Stimulated activated memory B cell treated with anti-CD40 and anti-IgM and Interleukin-4, amounts not matched to agents 10 μg/mL and 1 μg/mL and 100 μg/mL, for 72 hours (primary cell): ENCODE measurements around the gene HSD17B2.
A peak's percentile ranks its signal among the peaks of the same experiment; 100 is the strongest.

Experiments used
- ATAC-seq: fragments of 150-1000 bp; cut with Tn5 transposase; 2 replicates; pipeline ENCODE4 v1.10.0; 2021
- H3K27ac Mint-ChIP-seq: one replicate; pipeline ENCODE4 v1.8.0; 2022; ENCODE audit warnings: mild to moderate bottlenecking, mixed read lengths
- H3K27me3 Mint-ChIP-seq: one replicate; pipeline ENCODE4 v1.8.0; 2022; ENCODE audit warnings: mixed read lengths
- H3K36me3 Mint-ChIP-seq: one replicate; pipeline ENCODE4 v1.8.0; 2022; ENCODE audit warnings: mixed read lengths
- H3K4me1 Mint-ChIP-seq: one replicate; pipeline ENCODE4 v1.8.0; 2022; ENCODE audit warnings: mixed read lengths
- H3K4me3 Mint-ChIP-seq: one replicate; pipeline ENCODE4 v1.8.0; 2022; ENCODE audit warnings: mild to moderate bottlenecking, moderate library complexity, mixed read lengths
- H3K9me3 Mint-ChIP-seq: one replicate; pipeline ENCODE4 v1.8.0; 2022; ENCODE audit warnings: mixed read lengths

HSD17B2 gene

GRCh38 chr16:82010649-82011048 lies 24.4 kb upstream of the HSD17B2 start:
- Mint-ChIP-seq H3K27ac (peak overlapping the region; percentile 78), H3K4me3 (peak overlapping the region; percentile 82), H3K9me3 (peaks cover 6% of the 10 kb centered on the region), H3K4me1 (peaks cover 17% of the 10 kb centered on the region), H3K27me3 (no peaks in the 10 kb centered on the region), H3K36me3 (peaks cover 36% of the 10 kb centered on the region)
- no peak for ATAC-seq

GRCh38 chr16:82011199-82011641 lies 23.8 kb upstream of the HSD17B2 start, which contains the start of gene SDR42E1:
Gene SDR42E1, minus strand, starts transcription at chr16:82011470. Its CDS starts 10,612 bp downstream, at chr16:82000858.
- ATAC-seq: peak; percentile 97
- peak within 1 kb of the TSS; percentile 78 for H3K27ac Mint-ChIP-seq
- H3K4me3 Mint-ChIP-seq: peak within 1 kb of the TSS; percentile 82
- peaks cover 32% of the 10 kb centered on the region for H3K36me3 Mint-ChIP-seq
- peaks cover 17% of the 10 kb centered on the region for H3K4me1 Mint-ChIP-seq
- peaks cover 6% of the 10 kb centered on the region for H3K9me3 Mint-ChIP-seq
- H3K27me3 Mint-ChIP-seq: no peaks in the 10 kb centered on the region

GRCh38 chr16:82013139-82013538 lies 21.9 kb upstream of the HSD17B2 start:
- ATAC-seq: peak; percentile 53
- peaks cover 17% of the 10 kb centered on the region for H3K36me3 Mint-ChIP-seq
- no peak overlapping the region for H3K4me3 Mint-ChIP-seq
- peaks cover 2% of the 10 kb centered on the region for H3K27me3 Mint-ChIP-seq
- peaks cover 17% of the 10 kb centered on the region for H3K4me1 Mint-ChIP-seq
- no peak overlapping the region for H3K27ac Mint-ChIP-seq
- H3K9me3 Mint-ChIP-seq: peaks cover 4% of the 10 kb centered on the region

- H3K27ac Mint-ChIP-seq: no peak overlapping the region
- no peak overlapping the region for H3K4me3 Mint-ChIP-seq
- no peaks in the 10 kb centered on the region for H3K36me3 Mint-ChIP-seq
- H3K9me3 Mint-ChIP-seq: no peaks in the 10 kb centered on the region
- H3K27me3 Mint-ChIP-seq: peaks cover 28% of the 10 kb centered on the region
- H3K4me1 Mint-ChIP-seq: peaks cover 7% of the 10 kb centered on the region
- no peak for ATAC-seq
Measured at GRCh38 chr16:82016263-82016662, 18.8 kb upstream of the HSD17B2 start.

DNA sequence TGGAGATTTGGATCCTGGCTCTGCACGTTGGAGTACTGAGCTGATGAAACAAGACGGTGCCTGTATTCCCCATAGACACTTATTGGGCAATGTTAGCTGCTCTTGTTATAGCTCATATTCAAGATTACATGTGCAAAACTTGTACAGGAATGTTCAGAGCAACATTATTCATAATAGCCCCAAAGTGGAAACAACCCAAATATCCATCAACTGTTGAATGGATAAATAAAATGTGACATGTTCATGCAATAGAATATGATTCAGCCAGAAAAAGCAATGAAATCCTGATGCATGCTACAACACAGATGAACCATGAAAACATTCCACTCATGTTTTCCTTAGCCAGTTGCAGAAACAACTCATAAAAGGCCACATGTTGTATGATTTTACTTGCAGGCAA lies 18.1 kb upstream of the HSD17B2 start:
- Mint-ChIP-seq H3K27ac (no peak overlapping the region), H3K9me3 (no peaks in the 10 kb centered on the region), H3K36me3 (no peaks in the 10 kb centered on the region), H3K27me3 (peaks cover 31% of the 10 kb centered on the region), H3K4me1 (no peaks in the 10 kb centered on the region), H3K4me3 (no peak overlapping the region)
- no peak for ATAC-seq

- Mint-ChIP-seq H3K27me3 (peaks cover 31% of the 10 kb centered on the region), H3K4me1 (no peaks in the 10 kb centered on the region), H3K36me3 (no peaks in the 10 kb centered on the region), H3K9me3 (no peaks in the 10 kb centered on the region), H3K27ac (no peak overlapping the region), H3K4me3 (no peak overlapping the region)
- no peak for ATAC-seq
Measured at GRCh38 chr16:82017911-82018568, 17.0 kb upstream of the HSD17B2 start.

- Mint-ChIP-seq H3K36me3 (no peaks in the 10 kb centered on the region), H3K27ac (no peak overlapping the region), H3K9me3 (no peaks in the 10 kb centered on the region), H3K27me3 (peaks cover 46% of the 10 kb centered on the region), H3K4me3 (no peak overlapping the region), H3K4me1 (no peaks in the 10 kb centered on the region)
- ATAC-seq: no peak
Measured at GRCh38 chr16:82019535-82019934, 15.5 kb upstream of the HSD17B2 start.

GRCh38 chr16:82020051-82020450 lies 15.0 kb upstream of the HSD17B2 start:
- no peaks in the 10 kb centered on the region for H3K9me3 Mint-ChIP-seq
- no peak for ATAC-seq
- no peaks in the 10 kb centered on the region for H3K4me1 Mint-ChIP-seq
- H3K27ac Mint-ChIP-seq: no peak overlapping the region
- no peaks in the 10 kb centered on the region for H3K36me3 Mint-ChIP-seq
- H3K27me3 Mint-ChIP-seq: peaks cover 48% of the 10 kb centered on the region
- H3K4me3 Mint-ChIP-seq: no peak overlapping the region

- H3K4me1 Mint-ChIP-seq: no peaks in the 10 kb centered on the region
- no peak overlapping the region for H3K4me3 Mint-ChIP-seq
- H3K27ac Mint-ChIP-seq: no peak overlapping the region
- no peaks in the 10 kb centered on the region for H3K9me3 Mint-ChIP-seq
- no peaks in the 10 kb centered on the region for H3K36me3 Mint-ChIP-seq
- peaks cover 45% of the 10 kb centered on the region for H3K27me3 Mint-ChIP-seq
- ATAC-seq: no peak
Measured at GRCh38 chr16:82023206-82023605, 11.8 kb upstream of the HSD17B2 start.

DNA sequence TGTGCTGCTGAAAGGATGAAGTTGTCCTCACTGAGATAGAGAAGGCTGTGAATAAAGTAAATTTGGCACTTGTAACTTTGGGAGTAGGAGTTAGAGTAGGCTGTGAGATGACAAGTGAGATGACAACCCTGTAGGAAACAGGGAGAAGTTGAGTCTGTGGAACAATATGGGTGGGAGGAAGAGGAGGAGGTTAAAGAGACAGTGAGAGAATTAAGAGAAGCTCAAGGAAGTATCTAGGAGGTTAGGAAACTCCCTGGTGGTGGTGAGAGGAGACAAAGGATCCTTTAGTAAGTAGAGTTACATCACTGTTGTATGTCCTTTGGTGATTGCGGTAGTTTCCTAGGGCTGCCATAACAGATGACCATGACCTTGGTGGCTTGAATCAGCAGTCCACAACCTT lies 10.7 kb upstream of the HSD17B2 start:
- H3K27ac Mint-ChIP-seq: no peak overlapping the region
- no peaks in the 10 kb centered on the region for H3K9me3 Mint-ChIP-seq
- no peak overlapping the region for H3K4me3 Mint-ChIP-seq
- H3K27me3 Mint-ChIP-seq: peaks cover 34% of the 10 kb centered on the region
- H3K4me1 Mint-ChIP-seq: no peaks in the 10 kb centered on the region
- ATAC-seq: no peak
- no peaks in the 10 kb centered on the region for H3K36me3 Mint-ChIP-seq

DNA sequence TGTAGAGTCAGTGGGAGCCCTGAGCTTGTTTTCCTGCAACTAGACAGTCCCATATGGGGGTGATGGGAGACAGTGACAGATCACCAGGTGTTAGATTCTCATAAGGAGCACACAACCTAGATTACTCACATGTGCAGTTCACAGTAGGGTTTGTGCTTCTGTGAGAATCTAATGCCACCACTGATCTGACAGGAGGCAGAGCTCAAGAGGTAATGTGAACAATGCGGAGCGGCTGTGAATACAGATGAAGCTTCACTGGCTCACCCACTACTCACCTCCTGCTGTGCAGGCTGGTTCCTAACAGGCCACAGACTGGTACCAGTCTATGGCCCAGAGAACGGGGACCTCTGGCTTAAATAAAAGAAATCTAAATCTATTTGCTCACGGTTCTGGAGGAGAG lies 10.2 kb upstream of the HSD17B2 start:
- no peaks in the 10 kb centered on the region for H3K4me1 Mint-ChIP-seq
- no peak for ATAC-seq
- H3K4me3 Mint-ChIP-seq: no peak overlapping the region
- no peak overlapping the region for H3K27ac Mint-ChIP-seq
- no peaks in the 10 kb centered on the region for H3K36me3 Mint-ChIP-seq
- no peaks in the 10 kb centered on the region for H3K9me3 Mint-ChIP-seq
- peaks cover 28% of the 10 kb centered on the region for H3K27me3 Mint-ChIP-seq

GRCh38 chr16:82027629-82028064 lies 7.4 kb upstream of the HSD17B2 start:
- Mint-ChIP-seq H3K36me3 (no peaks in the 10 kb centered on the region), H3K27ac (no peak overlapping the region), H3K4me1 (no peaks in the 10 kb centered on the region), H3K4me3 (no peak overlapping the region), H3K9me3 (no peaks in the 10 kb centered on the region), H3K27me3 (peaks cover 17% of the 10 kb centered on the region)
- ATAC-seq: no peak

GRCh38 chr16:82031116-82032084 lies 3.7 kb upstream of the HSD17B2 start:
- no peak for ATAC-seq
- Mint-ChIP-seq H3K27me3 (peaks cover 30% of the 10 kb centered on the region), H3K9me3 (no peaks in the 10 kb centered on the region), H3K4me1 (no peaks in the 10 kb centered on the region), H3K4me3 (no peak overlapping the region), H3K27ac (no peak overlapping the region), H3K36me3 (no peaks in the 10 kb centered on the region)

- no peaks in the 10 kb centered on the region for H3K36me3 Mint-ChIP-seq
- H3K4me1 Mint-ChIP-seq: no peaks in the 10 kb centered on the region
- H3K9me3 Mint-ChIP-seq: no peaks in the 10 kb centered on the region
- no peak overlapping the region for H3K4me3 Mint-ChIP-seq
- no peak for ATAC-seq
- H3K27ac Mint-ChIP-seq: no peak overlapping the region
- H3K27me3 Mint-ChIP-seq: peaks cover 31% of the 10 kb centered on the region
Measured at GRCh38 chr16:82033006-82033405, 2.0 kb upstream of the HSD17B2 start.

DNA sequence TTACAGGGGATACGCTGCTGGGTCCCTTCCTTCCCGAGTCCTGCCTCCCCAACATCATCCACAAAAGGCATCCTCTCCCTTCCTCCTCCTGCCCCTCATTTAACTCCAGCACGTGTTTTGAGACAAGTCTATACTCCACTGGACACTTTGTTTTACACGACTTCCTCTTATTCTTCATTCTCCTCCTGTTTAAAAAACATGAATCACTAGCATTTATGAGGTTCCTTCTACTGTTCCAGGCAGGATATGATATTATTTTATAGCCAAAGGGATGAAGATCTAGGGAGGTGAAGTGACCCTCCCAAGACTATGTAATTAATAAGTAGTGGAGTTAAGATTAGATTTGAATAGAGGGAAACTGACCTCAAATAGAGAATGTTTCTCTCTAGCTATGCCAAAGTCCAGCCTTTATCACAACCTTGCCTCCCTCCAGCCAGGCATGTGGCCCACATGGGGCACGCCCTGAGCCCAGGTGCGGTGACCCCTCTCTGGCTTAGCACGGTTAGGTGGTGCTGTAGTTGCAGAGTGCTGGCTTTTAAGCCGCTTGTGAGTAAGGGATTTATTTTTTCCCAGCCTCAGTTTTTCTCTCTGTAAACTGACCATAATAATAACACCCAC lies 1.3 kb upstream of the HSD17B2 start:
- ATAC-seq: no peak
- Mint-ChIP-seq H3K4me1 (no peaks in the 10 kb centered on the region), H3K27ac (no peak overlapping the region), H3K4me3 (no peak overlapping the region), H3K27me3 (peaks cover 38% of the 10 kb centered on the region), H3K9me3 (no peaks in the 10 kb centered on the region), H3K36me3 (no peaks in the 10 kb centered on the region)
